ENCODE measurements around the gene VEGFC. TPM values are rescaled to one million over a fixed set of nuclear protein-coding genes. Genes with fewer than 3 reads are reported as not detected.

VEGFC gene, protein sequence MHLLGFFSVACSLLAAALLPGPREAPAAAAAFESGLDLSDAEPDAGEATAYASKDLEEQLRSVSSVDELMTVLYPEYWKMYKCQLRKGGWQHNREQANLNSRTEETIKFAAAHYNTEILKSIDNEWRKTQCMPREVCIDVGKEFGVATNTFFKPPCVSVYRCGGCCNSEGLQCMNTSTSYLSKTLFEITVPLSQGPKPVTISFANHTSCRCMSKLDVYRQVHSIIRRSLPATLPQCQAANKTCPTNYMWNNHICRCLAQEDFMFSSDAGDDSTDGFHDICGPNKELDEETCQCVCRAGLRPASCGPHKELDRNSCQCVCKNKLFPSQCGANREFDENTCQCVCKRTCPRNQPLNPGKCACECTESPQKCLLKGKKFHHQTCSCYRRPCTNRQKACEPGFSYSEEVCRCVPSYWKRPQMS
- total RNA-seq (2021; ENCODE audit: unreplicated experiment) (not detected), Bru-seq, nascent RNA (percentile 8 among the genes with signal in this experiment), BruChase-seq, experiment 1, labeled RNA remaining after a 6-hour chase (percentile 9 among the genes with signal in this experiment), BruChase-seq, experiment 2, labeled RNA remaining after a 2-hour chase (percentile 15 among the genes with signal in this experiment)
- polyA plus RNA-seq (2012) = not detected in 2 replicates
- long read RNA-seq = 0 reads

GRCh38 chr4:176792326-176793059 lies at the start of gene VEGFC:
Gene VEGFC, minus strand, starts transcription at chr4:176792922. Its CDS starts 611 bp downstream, at chr4:176792311.
- no peak within 1 kb of the TSS for H3K9ac ChIP-seq (ENCODE audit: low read length)
- H3K9me2 ChIP-seq (ENCODE audit: insufficient read depth) = no peaks in the 10 kb centered on the region
- H2AFZ ChIP-seq (ENCODE audit: low read depth, low read length, poor library complexity, severe bottlenecking) = no peak within 1 kb of the TSS
- no peak within 1 kb of the TSS for H3K27ac ChIP-seq (ENCODE audit: low read depth, low read length)
- no peaks in the 10 kb centered on the region for H3K27me3 ChIP-seq (ENCODE audit: insufficient read depth, low read length)
- ATAC-seq (no peak), DNase-seq (ENCODE audit: low read depth, low spot score) (no peak)
- ChIA-PET CTCF (interaction anchor here (1.5 kb wide), 1 partner anchor 255 kb away, joined by 4 read pairs; no protein-coding TSS in a partner anchor), POLR2A (no interaction called here), RAD21 (ENCODE audit: low non-redundant PET in 1 of 2, low total read pairs in 2 of 2, uncharacterized antibody in 2 of 2, unreplicated experiment in 2 of 2) (no interaction called here)
- H3K36me3 ChIP-seq (ENCODE audit: control insufficient read depth in 1 of 2, insufficient read depth in 2 of 2, low read length in 2 of 2) = no peaks in the 10 kb centered on the region
- no peaks in the 10 kb centered on the region for H3K9me3 ChIP-seq (ENCODE audit: control insufficient read depth in 1 of 2, insufficient read depth in 1 of 2, low read depth in 1 of 2, low read length in 2 of 2)
- no peaks in the 10 kb centered on the region for H3K4me1 ChIP-seq (ENCODE audit: control insufficient read depth in 1 of 2, insufficient read depth in 2 of 2, low read length in 2 of 2)
- H4K20me1 ChIP-seq (ENCODE audit: insufficient read depth) = no peaks in the 10 kb centered on the region
- H3K79me2 ChIP-seq (ENCODE audit: insufficient read depth, low read length) = no peaks in the 10 kb centered on the region
- H3K4me2 ChIP-seq (ENCODE audit: low read length) = no peak within 1 kb of the TSS
- intact Hi-C loops (cut with micrococcal nuclease) = loop anchor here (5.0 kb wide), 1 partner anchor 415 kb away; no protein-coding TSS in a partner anchor
- BruUV-seq (replicated peaks) = no TSS peak
- H3K4me3 ChIP-seq (replicated peaks in 1 of 2; ENCODE audit: low read depth in 1 of 2, low read length in 2 of 2) = no peak within 1 kb of the TSS
- TF ChIP-seq POLR2A (IDR thresholded peaks at IDR 0.05; ENCODE audit: borderline replicate concordance, extremely low read depth, insufficient read depth, insufficient read length) (no peak), ELF1 (IDR thresholded peaks at IDR 0.05; ENCODE audit: borderline replicate concordance, low read depth) (no peak), CBX3 (IDR thresholded peaks at IDR 0.05; ENCODE audit: low read depth) (no peak), SRF (IDR thresholded peaks at IDR 0.05; ENCODE audit: low read depth) (no peak)
- TF ChIP-seq, protein P1, sequence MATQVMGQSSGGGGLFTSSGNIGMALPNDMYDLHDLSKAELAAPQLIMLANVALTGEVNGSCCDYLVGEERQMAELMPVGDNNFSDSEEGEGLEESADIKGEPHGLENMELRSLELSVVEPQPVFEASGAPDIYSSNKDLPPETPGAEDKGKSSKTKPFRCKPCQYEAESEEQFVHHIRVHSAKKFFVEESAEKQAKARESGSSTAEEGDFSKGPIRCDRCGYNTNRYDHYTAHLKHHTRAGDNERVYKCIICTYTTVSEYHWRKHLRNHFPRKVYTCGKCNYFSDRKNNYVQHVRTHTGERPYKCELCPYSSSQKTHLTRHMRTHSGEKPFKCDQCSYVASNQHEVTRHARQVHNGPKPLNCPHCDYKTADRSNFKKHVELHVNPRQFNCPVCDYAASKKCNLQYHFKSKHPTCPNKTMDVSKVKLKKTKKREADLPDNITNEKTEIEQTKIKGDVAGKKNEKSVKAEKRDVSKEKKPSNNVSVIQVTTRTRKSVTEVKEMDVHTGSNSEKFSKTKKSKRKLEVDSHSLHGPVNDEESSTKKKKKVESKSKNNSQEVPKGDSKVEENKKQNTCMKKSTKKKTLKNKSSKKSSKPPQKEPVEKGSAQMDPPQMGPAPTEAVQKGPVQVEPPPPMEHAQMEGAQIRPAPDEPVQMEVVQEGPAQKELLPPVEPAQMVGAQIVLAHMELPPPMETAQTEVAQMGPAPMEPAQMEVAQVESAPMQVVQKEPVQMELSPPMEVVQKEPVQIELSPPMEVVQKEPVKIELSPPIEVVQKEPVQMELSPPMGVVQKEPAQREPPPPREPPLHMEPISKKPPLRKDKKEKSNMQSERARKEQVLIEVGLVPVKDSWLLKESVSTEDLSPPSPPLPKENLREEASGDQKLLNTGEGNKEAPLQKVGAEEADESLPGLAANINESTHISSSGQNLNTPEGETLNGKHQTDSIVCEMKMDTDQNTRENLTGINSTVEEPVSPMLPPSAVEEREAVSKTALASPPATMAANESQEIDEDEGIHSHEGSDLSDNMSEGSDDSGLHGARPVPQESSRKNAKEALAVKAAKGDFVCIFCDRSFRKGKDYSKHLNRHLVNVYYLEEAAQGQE (IDR thresholded peaks at IDR 0.05; ENCODE audit: low read depth) = no peak
- TF ChIP-seq, protein P2, sequence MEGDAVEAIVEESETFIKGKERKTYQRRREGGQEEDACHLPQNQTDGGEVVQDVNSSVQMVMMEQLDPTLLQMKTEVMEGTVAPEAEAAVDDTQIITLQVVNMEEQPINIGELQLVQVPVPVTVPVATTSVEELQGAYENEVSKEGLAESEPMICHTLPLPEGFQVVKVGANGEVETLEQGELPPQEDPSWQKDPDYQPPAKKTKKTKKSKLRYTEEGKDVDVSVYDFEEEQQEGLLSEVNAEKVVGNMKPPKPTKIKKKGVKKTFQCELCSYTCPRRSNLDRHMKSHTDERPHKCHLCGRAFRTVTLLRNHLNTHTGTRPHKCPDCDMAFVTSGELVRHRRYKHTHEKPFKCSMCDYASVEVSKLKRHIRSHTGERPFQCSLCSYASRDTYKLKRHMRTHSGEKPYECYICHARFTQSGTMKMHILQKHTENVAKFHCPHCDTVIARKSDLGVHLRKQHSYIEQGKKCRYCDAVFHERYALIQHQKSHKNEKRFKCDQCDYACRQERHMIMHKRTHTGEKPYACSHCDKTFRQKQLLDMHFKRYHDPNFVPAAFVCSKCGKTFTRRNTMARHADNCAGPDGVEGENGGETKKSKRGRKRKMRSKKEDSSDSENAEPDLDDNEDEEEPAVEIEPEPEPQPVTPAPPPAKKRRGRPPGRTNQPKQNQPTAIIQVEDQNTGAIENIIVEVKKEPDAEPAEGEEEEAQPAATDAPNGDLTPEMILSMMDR (IDR thresholded peaks at IDR 0.05 in 2 of 3, conservative IDR thresholded peaks at IDR 0.05 in 1 of 3; ENCODE audit: borderline replicate concordance in 1 of 3, insufficient read depth in 1 of 3, low read depth in 2 of 3, low read length in 2 of 3) = no peak

All from HCT116 (cell line).